HG03097 (cell line): ENCODE results near the gene TNFRSF1A.

Source experiments
- ATAC-seq: cut with Tn5 transposase; IDR thresholded peaks from one replicate; pipeline ENCODE4 v1.9.1; 2021; ENCODE audit not compliant: unreplicated experiment, low FRiP score

Gene TNFRSF1A

GRCh38 chr12:6341417-6342139 is at the start of gene TNFRSF1A:
TNFRSF1A (minus strand) TSS chr12:6342076; CDS start chr12:6341814, 262 bp downstream.
- no peak for ATAC-seq

- no peak for ATAC-seq
Observed at GRCh38 chr12:6391013-6391412, 49.1 kb upstream of the TNFRSF1A start.

- ATAC-seq = no peak
Observed at GRCh38 chr12:6390084-6390799, 48.4 kb upstream of the TNFRSF1A start.

- ATAC-seq = no peak
Observed at GRCh38 chr12:6387541-6387940, 45.7 kb upstream of the TNFRSF1A start.

- ATAC-seq = no peak
Observed at GRCh38 chr12:6386491-6386890, 44.6 kb upstream of the TNFRSF1A start.

- ATAC-seq = no peak
Observed at GRCh38 chr12:6386038-6386437, 44.2 kb upstream of the TNFRSF1A start.

- ATAC-seq = no peak
Observed at GRCh38 chr12:6384499-6385436, 42.9 kb upstream of the TNFRSF1A start.

GRCh38 chr12:6383572-6384498 is 42.0 kb upstream of the TNFRSF1A start, which contains the start of gene LTBR:
LTBR (plus strand) TSS chr12:6384162; CDS start chr12:6384359, 197 bp downstream.
- ATAC-seq = no peak

GRCh38 chr12:6382982-6383381 is 41.1 kb upstream of the TNFRSF1A start:
- no peak for ATAC-seq

- ATAC-seq = no peak
Observed at GRCh38 chr12:6382371-6382770, 40.5 kb upstream of the TNFRSF1A start.

- ATAC-seq = no peak
Observed at GRCh38 chr12:6380141-6381121, 38.6 kb upstream of the TNFRSF1A start.

- no peak for ATAC-seq
Observed at GRCh38 chr12:6378709-6379472, 37.0 kb upstream of the TNFRSF1A start.

- ATAC-seq = no peak
Observed at GRCh38 chr12:6377667-6377994, 35.8 kb upstream of the TNFRSF1A start.

GRCh38 chr12:6376870-6377666 is 35.2 kb upstream of the TNFRSF1A start:
- no peak for ATAC-seq

GRCh38 chr12:6376079-6376869 is 34.4 kb upstream of the TNFRSF1A start:
- ATAC-seq = no peak

GRCh38 chr12:6375269-6376078 is 33.6 kb upstream of the TNFRSF1A start, which contains the start of gene SCNN1A:
SCNN1A (minus strand) TSS chr12:6375563; CDS start chr12:6374783, 780 bp downstream.
- no peak for ATAC-seq
